BJ (cell line): ENCODE measurements around the gene RUVBL1. TPM values are rescaled to one million over a fixed set of nuclear protein-coding genes. Genes with fewer than 3 reads are reported as not detected.
A peak's percentile ranks its signal among the peaks of the same experiment; 100 is the strongest.
"Not testable (repeated sequence)": the region's sequence is repeated elsewhere in the genome, so short reads cannot be mapped to it uniquely, and the experiment has no call there.

Experiments used
- CTCF ChIA-PET: fragments of 350-600 bp; formaldehyde crosslinking; extraction: SDS; loops from one replicate; lab custom pipeline; 2021; ENCODE audit warnings: antibody characterized with exemption, inconsistent platforms; lab: Yijun Ruan, JAX
- POLR2A ChIA-PET: fragments of 300-600 bp; sonication (Branson Sonifier 250); formaldehyde crosslinking; extraction: SDS; loops from one replicate; lab custom pipeline; 2021; ENCODE audit warnings: antibody characterized with exemption; lab: Charles Lee
- DNase-seq: peaks from one replicate; pipeline ENCODE4 v3.0.0-alpha.2; 2011; ENCODE audit warnings: low read depth
- H3K27me3 ChIP-seq: 2 replicates; pipeline ENCODE4 v1.6.0; 2011; ENCODE audit warnings: low read length; ENCODE audit not compliant: control insufficient read depth, insufficient read depth
- H3K36me3 ChIP-seq: 2 replicates; pipeline ENCODE4 v1.5.1; 2011; ENCODE audit warnings: low read length; ENCODE audit not compliant: control insufficient read depth, insufficient read depth
- H3K4me3 ChIP-seq: 2 replicates; pipeline ENCODE4 v1.5.1; 2011; ENCODE audit warnings: low read depth, mild to moderate bottlenecking, control low read depth, low read length
- polyA plus RNA-seq: library from polyadenylated mRNA; depleted of rRNA; stranded (reverse); fragments of >200 nt; gene quantifications from 2 replicates; pipeline ENCODE4 v1.2.3, GENCODE V29; 2011
- TF ChIP-seq, protein P1 (sequence below): IDR thresholded peaks from 2 replicates; pipeline ENCODE4 v1.5.1; 2011; ENCODE audit warnings: low read depth, mild to moderate bottlenecking, control low read depth, inconsistent platforms, low read length, moderate library complexity; ENCODE audit not compliant: insufficient read depth

The RUVBL1 gene
- polyA plus RNA-seq, 1 experiment = 67.6 TPM

DNA sequence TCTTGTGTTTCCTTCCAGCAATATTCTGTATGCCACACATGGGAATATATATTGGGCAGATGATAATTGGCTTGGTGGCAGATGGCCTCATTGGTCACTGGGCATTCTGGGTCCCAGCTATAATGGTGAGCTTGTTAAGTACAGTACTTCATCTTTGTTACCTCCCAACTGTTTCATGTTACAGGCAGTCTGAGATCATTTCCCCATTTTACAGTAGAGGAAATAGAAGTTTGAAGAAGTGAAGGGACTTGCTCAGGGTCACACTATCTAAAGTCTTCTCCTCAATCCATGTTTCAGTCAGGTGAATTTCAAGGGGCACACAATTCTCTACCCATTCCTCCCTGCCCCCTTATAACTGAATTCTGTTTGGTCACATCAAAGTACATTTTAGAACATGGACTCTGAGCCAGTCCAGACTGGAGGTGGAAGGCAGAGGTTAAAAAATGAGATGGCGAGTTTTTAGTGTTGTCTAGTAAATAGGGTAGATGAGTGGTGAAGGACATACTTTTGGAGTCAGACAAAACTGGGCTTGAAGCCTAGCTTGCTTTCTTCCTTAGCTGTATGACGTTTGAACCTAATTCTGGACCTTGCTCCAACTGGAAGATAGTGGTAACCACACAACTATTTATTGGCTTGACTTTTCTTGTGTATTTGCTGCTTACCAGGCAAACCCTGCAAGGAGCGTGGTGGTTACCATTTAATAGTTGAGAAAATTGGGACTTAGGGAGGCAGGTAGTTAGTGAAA is 32.2 kb upstream of the RUVBL1 start:
- Histone ChIP-seq H3K36me3 (no peaks in the 10 kb centered on the region), H3K27me3 (no peaks in the 10 kb centered on the region), H3K4me3 (no peak overlapping the region)
- ChIA-PET POLR2A (no interaction called here), CTCF (interaction anchor here (1.2 to 1.4 kb wide), 3 partner anchors 15 to 61 kb away, joined by 3 to 4 read pairs (median 4); no protein-coding TSS in a partner anchor)
- TF ChIP-seq, protein P1, sequence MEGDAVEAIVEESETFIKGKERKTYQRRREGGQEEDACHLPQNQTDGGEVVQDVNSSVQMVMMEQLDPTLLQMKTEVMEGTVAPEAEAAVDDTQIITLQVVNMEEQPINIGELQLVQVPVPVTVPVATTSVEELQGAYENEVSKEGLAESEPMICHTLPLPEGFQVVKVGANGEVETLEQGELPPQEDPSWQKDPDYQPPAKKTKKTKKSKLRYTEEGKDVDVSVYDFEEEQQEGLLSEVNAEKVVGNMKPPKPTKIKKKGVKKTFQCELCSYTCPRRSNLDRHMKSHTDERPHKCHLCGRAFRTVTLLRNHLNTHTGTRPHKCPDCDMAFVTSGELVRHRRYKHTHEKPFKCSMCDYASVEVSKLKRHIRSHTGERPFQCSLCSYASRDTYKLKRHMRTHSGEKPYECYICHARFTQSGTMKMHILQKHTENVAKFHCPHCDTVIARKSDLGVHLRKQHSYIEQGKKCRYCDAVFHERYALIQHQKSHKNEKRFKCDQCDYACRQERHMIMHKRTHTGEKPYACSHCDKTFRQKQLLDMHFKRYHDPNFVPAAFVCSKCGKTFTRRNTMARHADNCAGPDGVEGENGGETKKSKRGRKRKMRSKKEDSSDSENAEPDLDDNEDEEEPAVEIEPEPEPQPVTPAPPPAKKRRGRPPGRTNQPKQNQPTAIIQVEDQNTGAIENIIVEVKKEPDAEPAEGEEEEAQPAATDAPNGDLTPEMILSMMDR = no peak
- DNase-seq = no peak

DNA sequence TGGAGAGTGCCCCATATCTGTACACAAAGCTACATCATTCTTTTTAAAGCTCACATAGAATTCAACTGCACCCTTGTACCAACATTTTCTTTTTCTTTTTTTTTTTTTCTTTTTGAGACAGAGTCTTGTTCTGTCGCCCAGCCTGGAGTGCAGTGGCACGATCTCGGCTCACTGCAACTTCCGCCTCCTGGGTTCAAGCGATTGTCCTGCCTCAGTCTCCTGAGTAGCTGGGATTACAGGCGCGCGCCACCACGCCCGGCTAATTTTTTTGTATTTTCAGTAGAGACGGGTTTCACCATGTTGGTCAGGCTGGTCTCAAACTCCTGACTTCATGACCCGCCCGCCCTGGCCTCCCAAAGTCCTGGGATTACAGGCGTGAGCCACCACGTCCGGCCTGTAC is 30.7 kb upstream of the RUVBL1 start:
- CTCF ChIA-PET = interaction anchor here (1.2 to 2.7 kb wide), 2 partner anchors 59 to 454 kb away, joined by 4 to 10 read pairs; no protein-coding TSS in a partner anchor
- peak overlapping the region; percentile 93 for H3K4me3 ChIP-seq
- H3K36me3 ChIP-seq, POLR2A ChIA-PET, DNase-seq, H3K27me3 ChIP-seq: not testable (repeated sequence)

DNA sequence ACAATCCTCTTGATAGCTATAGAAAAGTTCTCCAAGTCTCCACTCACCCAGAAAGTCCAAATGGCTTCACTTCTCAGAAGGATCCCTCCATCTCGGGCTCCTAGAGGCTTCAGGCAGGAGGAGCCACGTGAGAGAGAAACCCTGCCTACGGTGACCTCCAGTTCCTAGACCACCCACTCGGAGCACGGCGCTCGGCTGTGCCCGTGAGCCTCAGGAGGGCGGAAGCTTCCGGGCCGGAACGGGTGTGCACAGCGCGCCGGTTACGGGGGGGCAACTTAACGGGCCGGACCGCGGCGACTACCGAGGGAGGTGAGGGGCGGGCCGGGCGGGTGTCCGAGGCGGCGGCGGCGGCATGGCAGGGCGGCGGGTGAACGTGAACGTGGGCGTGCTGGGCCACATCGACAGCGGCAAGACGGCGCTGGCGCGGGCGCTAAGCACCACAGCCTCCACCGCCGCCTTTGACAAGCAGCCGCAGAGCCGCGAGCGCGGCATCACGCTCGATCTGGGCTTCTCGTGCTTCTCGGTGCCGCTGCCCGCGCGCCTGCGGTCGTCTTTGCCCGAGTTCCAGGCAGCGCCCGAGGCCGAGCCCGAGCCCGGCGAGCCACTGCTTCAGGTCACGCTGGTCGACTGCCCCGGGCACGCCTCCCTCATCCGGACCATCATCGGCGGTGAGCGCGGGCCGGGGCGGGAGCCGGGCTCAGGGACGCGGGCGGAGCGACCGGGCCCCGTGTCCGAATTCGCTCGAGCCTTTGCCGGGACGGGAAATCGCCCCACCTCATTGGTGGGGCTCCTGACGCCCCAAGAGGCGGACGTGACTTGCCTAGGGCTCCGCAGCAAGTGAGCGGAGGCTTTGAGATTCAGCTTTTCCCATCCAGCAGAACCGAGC is 29.8 kb upstream of the RUVBL1 start, which contains the start of gene EEFSEC:
EEFSEC (plus strand) TSS at position 326 of the 886 bp plus-strand sequence; CDS start at position 353, 27 bp downstream.
- DNase-seq = peak; percentile 29
- POLR2A ChIA-PET = interaction anchor here (0.6 to 1.0 kb wide), 4 partner anchors 15 to 44 kb away, joined by 3 to 10 read pairs (median 3); no protein-coding TSS in a partner anchor
- TF ChIP-seq, protein P1 = no peak

DNA sequence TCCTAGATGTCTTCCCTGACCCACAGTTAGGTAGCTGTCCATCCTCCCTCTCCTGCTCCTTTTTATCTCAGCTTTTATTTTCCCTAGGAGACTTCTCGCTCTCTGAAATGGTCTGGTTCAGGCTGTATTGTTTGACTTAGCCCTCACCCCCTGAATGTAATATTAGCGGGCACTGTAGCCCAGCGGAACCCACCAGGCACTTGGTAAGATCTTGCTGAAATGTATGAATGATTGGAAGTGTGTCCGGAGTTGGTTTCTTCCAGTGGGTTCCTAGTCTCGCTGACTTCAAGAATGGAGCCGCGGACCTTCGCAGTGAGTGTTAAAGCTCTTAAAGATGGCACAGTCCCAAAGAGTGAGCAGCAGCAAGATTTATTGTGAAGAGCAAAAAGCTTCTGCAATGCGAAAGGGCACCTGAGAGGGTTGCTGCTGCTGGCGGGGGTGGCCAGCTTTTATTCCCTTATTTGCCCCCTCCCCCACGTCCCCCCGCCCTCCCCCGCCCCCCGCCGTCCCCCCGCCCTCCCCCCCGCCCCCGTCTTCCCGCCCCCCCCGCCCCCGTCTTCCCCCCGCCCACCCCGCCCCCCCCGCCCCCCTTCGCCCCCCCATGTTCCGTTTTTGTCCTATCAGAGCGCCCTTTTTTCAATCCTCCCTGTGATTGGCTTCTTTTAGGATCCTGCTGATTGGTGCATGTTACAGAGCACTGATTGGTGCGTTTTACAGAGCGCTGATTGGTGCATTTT is 29.0 kb upstream of the RUVBL1 start:
- TF ChIP-seq, protein P1 = no peak
- ChIA-PET CTCF (interaction anchor here (0.8 to 2.7 kb wide), 5 partner anchors 10 to 351 kb away, joined by 3 to 10 read pairs (median 3); partner anchors contain the start of gene RUVBL1), POLR2A (interaction anchor here (1.0 kb wide), 1 partner anchor 34 kb away, joined by 3 read pairs; no protein-coding TSS in a partner anchor)
- no peaks in the 10 kb centered on the region for H3K36me3 ChIP-seq
- H3K27me3 ChIP-seq = no peaks in the 10 kb centered on the region
- no peak for DNase-seq
- peak overlapping the region; percentile 93 for H3K4me3 ChIP-seq

More for the DNA sequence above, 29.8 kb upstream of the RUVBL1 start, which contains the start of gene EEFSEC:
- CTCF ChIA-PET = interaction anchor here (0.8 to 2.7 kb wide), 7 partner anchors 11 to 455 kb away, joined by 3 to 10 read pairs (median 4); partner anchors contain the start of gene RUVBL1
- Histone ChIP-seq H3K27me3 (no peaks in the 10 kb centered on the region), H3K36me3 (no peaks in the 10 kb centered on the region), H3K4me3 (peak within 1 kb of the TSS; percentile 93)

DNA sequence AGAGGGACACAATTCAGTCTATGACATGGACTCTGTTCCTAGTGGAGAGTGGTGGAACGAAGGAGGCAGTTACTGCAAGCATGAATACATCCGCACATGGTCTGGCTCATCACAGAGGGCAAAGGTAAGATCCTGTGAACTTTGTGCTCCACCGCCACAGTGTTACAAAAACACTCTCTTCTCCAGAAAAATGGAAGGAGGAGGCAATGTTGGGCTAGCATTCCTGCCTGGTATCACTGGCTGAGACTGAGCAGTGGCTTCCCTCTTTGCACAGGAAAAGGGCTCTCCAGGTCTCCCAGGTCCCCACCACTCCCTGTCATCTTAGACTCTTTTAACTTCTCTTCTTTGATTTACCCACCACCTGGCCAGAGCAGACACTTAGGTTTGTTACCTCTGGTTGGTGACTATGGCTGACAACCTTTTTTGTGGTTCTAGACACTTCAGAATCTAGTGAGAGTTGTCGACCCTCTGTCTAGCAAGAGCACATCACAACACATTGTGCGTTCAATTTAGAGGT is 28.2 kb upstream of the RUVBL1 start:
- no peak overlapping the region for H3K4me3 ChIP-seq
- POLR2A ChIA-PET = no interaction called here
- TF ChIP-seq, protein P1 = no peak
- no peaks in the 10 kb centered on the region for H3K36me3 ChIP-seq
- no peak for DNase-seq
- CTCF ChIA-PET = interaction anchor here (2.7 kb wide), 1 partner anchor 57 kb away, joined by 10 read pairs; no protein-coding TSS in a partner anchor
- H3K27me3 ChIP-seq = no peaks in the 10 kb centered on the region
